Regular cardiac myocyte (primary cell): Measurements from ENCODE around the gene APIP. TPM values are rescaled to one million over a fixed set of nuclear protein-coding genes. Genes with fewer than 3 reads are reported as not detected.

ENCODE experiments used
- total RNA-seq: library from RNA; depleted of rRNA; stranded (reverse); fragments of >200 nt; gene quantifications from 2 replicates; pipeline ENCODE4 v1.2.3, GENCODE V29; 2014

Gene APIP, protein sequence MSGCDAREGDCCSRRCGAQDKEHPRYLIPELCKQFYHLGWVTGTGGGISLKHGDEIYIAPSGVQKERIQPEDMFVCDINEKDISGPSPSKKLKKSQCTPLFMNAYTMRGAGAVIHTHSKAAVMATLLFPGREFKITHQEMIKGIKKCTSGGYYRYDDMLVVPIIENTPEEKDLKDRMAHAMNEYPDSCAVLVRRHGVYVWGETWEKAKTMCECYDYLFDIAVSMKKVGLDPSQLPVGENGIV
- 18.6 and 34.9 TPM in 2 replicates for total RNA-seq

DNA sequence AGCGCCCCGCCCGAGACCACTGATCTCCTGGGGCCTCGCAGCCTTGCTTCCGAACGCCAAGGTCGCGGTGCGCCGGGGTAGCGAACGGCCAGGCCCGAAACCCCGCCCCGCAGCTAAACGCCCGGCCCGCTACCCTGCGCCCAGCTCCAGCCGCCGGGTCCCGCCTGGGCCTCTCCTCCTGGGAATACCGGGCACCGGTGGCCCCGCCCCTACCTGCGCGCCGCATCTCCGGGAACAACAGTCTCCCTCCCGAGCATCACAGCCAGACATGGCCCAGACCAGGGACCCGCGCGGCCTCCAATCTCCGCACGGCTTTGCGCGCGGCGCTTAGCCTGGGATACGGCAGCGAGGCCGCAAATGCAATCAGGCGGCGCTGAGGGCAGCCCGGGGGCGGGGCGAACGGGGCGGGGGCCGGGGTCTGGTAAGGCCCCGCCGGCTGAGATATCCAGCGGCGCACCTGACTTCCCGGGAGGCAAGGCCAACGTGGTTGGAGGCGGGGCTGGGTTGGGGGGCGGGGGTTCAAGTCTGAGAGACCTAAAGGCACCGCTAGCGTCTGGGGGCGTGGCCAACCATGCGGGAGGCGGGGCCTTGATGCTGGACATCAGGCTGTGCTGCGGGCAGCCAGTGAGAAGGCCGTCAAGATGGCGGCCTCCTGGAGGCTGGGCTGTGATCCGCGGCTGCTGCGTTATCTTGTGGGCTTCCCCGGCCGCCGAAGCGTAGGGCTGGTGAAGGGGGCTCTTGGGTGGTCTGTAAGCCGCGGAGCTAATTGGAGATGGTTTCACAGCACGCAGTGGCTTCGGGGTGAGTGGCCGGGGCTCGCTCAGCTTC lies at the start of gene APIP, which contains the start of gene PDHX:
APIP (minus strand) TSS at position 365 of the 828 bp plus-strand sequence; CDS start at position 270, 95 bp downstream.
PDHX (plus strand) TSS at position 604 of the 828 bp plus-strand sequence; CDS start at position 642, 38 bp downstream.

Other genes with a start within 250 kb of the APIP start
- 46.6 and 47.4 TPM in 2 replicates for gene PDHX, start 239 bp upstream of the APIP start, total RNA-seq
- gene CD44, start 222.8 kb upstream of the APIP start, total RNA-seq = 260 and 322 TPM in 2 replicates